Islet precursor cell (in vitro differentiated cells): ENCODE results near the gene PAFAH2.
A peak's percentile ranks its signal among the peaks of the same experiment; 100 is the strongest.
"Not testable (repeated sequence)": the region's sequence is repeated elsewhere in the genome, so short reads cannot be mapped to it uniquely, and the experiment has no call there.

ENCODE experiments used
- DNase-seq: peaks from one replicate; pipeline ENCODE4 v3.0.0-alpha.2; 2018

The PAFAH2 gene

DNA sequence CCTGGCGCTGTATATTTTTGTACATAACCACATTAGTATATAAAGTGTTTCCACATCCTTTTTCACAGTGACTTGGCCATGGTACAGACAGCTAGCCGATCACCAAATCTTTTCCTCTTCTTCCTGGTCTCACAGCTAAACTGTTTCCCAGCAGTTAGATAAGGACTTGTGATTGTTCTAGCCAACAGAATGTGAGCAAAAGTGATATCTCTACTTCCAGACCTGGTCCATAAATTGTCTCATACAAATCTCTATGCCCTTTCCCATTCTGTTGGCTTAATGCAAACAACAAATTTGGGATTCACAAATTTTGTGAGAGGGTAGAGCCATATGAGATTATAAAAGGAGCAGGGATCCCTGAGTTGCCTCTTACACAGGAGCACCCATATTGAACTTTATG lies 19.5 kb downstream of the PAFAH2 start:
- no peak for DNase-seq

DNA sequence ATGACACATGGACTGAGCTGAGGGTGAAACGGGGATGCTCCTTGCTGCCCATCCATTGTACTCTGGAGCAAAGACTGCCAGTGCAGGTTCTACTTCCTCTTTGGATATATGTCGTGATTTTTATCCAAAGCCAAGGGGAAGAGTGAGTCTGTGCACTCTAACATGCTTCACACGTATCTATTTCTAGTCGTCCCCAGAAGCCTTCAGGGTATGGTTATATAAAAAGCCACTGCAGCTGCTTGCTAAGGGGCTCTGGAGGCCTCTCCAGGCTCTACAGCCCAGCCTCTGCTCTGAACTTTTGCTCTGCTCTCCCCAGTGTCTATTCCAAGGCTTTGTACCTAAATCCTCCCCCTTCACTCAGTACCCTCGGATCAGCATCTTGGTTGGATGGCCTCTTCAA lies 20.1 kb downstream of the PAFAH2 start:
- no peak for DNase-seq

DNA sequence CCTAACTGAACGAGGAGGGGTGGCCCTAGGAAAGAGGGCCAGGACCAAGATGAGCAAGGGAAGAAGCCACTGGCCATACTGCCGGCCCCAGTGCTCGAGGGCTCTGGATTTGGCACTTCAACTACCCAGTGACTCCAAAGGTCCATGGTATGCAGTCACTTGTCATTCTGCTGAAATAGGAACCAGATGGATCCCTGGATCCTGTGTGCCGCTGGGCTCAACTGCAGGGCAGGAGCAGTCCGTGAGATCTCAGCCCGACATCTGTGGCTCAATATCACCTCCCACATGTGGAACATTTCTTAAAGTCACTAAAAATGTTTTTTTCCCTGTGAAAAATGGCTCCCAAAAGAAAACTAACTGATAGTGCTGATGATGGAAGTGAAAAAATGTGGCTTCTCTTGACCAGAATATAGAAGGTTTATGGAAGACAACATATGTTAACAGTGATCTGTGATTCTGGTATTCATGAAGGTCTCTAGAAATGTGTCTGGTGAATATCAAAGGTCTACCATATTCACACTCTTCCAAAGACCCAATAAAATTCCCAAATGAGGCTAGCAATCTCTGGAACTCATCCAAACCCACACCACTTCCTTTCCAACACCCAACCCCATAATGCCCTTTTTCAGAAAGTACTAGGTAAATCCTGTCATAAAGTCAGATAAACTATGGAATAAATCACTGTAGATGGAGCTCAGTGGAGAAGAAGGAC lies 24.1 kb downstream of the PAFAH2 start:
- DNase-seq = no peak

DNA sequence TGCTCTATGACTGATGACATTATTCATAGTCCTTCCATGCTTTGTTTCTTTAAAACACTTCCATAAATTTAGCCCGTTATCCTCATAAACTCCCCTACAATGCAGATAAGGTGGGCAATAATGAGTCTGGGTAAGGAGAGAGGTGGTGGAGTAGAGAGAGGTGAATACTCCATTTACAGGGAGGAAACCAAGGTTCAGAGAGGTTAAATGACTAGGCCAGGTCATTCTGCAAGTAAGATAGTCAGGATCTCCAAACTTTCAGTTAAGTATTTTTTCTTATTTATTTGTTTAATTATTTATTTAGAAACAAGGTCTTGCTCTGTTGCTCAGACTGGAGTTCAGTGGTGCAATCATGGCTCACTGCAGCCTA lies 26.1 kb downstream of the PAFAH2 start:
- no peak for DNase-seq

DNA sequence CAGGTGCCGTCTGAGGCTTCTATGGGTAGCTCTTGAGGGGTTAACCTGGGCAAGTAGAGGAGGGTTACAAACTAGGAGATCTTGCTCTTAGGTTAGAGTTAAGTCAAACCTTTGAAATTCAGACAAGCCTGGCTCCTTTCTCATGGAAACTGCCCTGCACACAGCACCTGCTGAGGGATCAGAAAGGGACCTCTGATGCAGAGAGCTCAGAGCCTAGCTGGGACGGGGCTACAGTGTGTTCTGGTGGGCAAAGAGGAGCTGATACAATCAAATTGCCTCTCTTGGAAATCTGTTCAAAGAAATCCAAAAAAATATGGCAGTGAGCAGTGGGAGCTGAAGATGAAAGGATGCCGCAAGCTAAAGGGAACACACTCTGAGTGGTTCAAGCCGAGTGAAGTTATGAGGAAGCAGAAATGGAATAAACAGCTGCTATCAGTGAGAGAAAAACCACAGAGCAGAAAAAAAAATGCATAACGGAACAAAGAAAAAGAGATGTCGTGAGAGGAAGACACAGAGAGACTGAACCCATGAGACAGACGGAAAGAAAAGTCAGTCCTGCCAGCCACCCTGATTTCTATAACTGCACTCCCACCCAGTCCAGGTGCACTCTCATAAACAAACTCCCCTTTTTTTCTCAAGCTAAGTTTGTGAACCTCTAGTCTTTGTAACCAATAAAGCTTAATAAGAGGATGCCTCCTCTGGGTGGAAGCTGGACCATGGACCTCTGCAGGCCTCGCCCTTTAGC lies 26.6 kb downstream of the PAFAH2 start:
- no peak for DNase-seq

DNA sequence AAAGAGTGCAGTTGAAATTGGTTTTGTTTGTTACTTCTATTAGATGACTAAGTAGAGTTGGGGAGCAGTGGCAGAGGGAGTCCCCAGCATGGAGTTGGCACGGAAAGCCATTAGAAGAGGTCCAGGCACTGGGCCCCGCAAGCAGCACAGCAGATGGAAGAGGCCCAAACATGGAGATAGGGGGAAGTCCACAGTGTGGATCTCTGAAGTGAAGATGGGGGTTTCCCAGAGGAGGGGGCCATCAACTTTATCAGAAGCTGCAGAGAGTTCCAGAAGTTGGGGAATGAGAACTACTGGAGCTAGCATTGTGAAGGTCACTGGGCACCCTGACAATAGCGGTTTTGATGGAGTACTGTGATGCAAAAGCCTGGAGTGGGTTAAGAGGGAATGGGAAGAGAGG lies 30.6 kb downstream of the PAFAH2 start:
- no peak for DNase-seq

DNA sequence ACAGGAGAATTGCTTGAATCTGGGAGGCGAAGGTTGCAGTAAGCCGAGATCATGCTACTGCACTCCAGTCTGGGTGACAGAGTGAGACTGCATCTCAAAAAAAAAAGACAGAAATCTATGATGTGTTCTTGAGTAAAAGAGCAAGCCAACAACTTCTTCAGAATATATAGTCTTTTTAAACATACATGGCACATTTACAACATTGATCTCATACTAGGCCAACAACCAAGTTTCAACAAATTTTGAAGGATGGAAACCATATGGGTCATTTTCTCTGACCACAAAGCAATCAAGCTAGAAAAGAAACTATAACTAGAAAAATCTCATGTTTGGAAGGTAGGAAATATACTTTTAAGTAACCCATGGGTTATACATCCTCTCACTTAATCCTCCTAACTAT lies 38.3 kb downstream of the PAFAH2 start:
- DNase-seq = no peak

DNA sequence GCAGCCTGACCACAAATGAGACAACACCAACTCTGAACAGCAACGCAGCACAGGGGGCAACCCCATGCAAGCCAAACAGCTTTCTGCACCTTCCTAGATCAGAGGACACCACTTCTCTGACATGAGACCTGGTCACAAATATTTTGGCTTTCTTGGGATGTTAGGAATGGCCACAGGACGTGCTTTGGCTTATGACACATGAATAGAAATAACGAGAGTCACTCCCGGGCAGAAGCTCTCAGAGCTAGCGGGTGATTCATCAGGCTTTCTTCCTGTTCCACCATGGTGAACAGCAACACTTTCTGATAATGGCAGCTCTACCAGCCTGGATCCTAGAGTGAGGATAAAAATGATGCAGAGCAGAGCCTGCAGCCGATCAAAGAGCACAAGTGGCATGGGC lies 39.4 kb downstream of the PAFAH2 start:
- DNase-seq = no peak

DNA sequence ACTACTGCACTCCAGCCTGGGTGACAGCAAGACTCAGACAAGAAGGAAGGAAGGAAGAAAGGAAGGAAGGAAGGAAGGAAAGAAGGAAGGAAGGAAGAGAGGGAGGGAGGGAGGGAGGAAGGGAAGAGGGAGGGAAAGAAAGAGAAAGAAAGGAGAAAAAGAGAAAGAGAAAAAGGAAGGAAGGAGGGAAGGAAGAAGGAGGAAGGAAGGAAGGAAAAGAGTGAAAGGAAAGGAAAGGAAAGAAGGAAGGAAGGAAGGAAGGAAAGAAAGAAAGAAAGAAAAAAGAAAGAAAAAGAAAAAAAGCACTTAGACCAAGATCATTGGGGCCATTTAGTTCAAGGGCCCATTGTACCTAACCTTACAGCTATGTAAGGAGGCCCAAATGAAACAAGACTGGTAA lies 42.3 kb downstream of the PAFAH2 start:
- no peak for DNase-seq

DNA sequence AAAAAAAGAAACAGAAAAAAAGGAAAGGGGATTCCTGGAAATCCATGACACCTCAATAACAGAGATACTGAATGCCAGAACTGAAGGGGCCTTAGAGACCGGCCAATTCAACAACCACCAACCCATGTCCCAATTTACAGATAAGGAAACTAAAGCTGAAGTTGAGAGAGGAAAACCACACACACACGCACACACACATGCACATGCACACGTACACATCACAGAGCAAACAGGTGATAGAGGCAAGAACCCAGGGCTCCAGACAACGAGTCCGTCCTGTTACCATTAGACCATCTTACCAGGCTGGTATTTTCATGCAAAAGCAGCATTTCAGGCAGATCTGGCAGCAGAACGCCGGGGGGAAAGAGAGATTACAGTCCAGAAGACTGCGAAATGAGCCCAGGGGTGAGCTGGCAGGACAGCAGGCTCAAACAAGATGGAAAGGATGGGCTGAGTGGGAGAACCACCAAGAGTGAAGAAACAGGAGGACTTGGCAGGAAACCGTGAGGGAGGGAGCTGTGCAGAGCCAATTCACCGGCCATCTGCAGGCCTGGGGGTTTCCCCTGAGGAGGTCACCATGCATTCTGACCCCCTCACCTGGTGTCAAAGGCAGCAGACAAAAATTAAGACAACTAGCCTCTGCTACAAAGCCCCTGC lies 43.5 kb downstream of the PAFAH2 start:
- DNase-seq = no peak

DNA sequence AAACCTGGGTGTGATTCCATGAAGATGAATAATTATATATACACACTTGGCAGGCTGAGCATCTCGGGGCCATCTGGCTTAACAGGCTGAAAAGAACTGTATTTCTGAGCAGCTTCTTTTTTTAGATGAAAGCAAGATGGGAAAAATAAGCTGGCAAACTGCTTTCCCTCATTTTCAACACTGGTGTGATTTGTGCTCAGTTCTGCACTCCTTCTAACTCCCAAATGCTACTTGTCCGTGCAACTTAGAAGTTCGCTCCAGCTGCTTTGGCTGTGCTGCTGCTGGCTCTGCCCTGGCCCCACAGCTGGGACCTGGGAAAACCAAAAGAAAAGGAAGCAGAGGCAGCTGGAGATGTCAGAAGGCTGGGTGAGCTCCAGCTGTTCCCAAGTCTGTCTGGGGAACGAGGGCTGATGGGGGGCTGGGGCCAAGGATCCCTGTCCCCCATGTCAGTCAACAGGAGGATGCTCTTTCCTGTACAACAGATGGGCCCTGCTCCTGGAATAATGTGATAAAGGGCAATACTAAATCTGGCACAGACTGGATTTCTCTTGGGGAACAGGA lies 44.9 kb downstream of the PAFAH2 start:
- no peak for DNase-seq

DNA sequence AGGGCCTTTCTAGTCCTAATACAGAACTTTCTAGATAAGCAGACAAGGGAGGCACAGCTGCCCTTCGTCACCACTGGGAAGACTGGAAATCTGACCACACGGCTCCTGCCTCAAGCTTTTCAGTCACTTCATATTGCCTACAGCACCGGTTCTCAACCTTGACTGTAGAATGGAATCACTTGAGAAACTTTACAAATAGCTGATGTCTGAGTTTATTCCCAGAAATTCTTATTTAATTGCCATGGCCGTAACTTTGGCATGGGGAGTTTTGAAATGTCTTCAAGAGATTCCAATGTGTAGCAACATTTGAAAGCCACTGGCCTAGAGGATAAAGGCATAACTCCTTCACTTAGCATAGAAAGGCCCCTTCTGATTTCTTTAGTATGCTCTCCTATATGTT lies 49.2 kb downstream of the PAFAH2 start:
- DNase-seq = no peak

DNA sequence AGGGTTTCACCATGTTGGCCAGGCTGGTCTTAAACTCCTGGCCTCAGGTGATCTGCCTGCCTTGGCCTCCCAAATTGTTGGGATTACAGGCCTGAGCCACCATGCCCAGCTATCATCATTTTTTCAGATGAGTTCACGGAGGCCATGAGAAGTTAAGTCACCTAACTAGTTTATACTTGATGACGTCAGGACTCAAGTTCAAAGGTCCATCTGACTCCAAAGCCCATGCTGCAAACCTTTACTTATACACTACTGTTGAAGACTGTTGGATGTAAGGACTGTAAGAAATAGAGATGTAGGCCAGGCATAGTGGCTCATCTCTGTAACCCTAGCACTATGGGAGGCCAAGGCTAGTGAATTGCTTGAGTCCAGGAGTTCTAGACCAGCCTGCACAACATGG lies 50.8 kb downstream of the PAFAH2 start:
- no peak for DNase-seq

DNA sequence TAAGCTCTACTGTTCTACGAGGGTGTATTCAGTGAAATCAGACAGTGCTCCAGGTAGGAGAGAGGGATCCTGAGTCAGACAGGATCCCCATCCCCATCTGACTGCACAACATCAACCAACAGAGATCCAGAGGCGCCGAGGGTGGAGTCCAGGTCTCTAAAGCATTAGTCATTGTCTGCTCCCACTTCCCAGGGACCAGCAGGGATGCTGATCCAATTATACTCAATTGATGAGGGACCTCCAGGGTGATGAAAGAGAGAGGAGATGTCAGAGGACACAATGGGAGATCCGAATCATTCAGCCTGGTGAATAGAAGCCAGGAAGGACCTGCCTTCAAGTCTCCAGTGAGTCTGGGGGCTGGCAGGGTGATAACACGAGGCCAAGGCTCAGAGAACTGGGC lies 52.1 kb downstream of the PAFAH2 start:
- DNase-seq = no peak

DNA sequence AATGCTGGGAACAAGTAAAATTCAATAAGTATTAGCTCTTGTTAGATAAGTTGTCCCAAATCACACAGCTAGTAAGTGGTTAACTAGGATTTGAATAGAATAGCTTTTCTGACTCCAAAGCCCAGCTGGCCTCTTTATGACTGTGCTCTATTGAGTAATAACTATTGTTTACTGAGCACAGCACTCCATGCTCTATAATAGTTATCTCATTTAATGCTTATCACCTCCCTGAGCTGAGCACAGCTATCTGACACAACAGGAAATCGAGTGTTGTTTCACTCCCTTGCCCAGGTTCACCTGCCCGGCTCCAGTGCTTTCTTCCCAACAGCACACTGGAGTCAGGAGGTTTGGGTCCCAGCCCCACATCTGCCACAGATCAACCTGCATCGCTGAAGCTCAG lies 52.9 kb downstream of the PAFAH2 start:
- DNase-seq = no peak

DNA sequence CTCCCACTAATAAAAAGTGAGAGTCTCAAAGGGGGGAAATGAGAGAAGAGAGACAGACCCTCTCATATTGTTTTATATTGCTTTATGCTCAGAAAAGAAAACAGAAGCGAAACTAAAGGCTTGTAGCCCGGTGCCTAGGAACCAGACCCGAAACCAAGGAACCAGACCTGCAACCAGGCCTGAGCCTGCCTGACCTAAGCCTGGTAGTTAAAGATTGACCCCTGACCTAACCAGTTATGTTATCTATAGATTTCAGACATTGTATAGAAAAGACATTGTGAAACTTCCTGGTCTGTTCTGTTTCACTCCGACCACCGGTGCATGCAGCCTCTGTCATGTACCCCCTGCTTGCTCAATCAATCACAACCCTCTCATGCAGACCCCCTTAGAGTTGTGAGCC lies 54.4 kb downstream of the PAFAH2 start:
- not testable (repeated sequence) for DNase-seq

DNA sequence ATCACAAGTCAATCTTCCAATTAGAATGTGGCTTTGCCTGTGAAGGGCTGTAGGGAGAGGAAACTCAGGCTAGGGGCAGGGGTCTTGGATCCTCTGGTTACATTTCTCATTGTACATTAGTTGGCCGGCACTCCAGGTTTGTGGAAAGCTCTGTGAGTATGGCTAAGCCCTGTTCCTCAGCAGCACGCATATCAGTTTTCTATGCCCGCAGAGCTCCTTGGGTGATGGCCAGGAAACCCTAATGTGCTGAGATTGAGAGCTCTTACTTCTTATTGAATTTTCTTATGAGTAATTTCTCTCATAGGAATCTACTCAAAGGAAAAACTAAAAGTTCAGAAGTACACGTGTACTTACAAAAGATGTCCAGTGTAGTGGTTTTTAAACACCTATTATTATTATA lies 60.9 kb downstream of the PAFAH2 start:
- no peak for DNase-seq

DNA sequence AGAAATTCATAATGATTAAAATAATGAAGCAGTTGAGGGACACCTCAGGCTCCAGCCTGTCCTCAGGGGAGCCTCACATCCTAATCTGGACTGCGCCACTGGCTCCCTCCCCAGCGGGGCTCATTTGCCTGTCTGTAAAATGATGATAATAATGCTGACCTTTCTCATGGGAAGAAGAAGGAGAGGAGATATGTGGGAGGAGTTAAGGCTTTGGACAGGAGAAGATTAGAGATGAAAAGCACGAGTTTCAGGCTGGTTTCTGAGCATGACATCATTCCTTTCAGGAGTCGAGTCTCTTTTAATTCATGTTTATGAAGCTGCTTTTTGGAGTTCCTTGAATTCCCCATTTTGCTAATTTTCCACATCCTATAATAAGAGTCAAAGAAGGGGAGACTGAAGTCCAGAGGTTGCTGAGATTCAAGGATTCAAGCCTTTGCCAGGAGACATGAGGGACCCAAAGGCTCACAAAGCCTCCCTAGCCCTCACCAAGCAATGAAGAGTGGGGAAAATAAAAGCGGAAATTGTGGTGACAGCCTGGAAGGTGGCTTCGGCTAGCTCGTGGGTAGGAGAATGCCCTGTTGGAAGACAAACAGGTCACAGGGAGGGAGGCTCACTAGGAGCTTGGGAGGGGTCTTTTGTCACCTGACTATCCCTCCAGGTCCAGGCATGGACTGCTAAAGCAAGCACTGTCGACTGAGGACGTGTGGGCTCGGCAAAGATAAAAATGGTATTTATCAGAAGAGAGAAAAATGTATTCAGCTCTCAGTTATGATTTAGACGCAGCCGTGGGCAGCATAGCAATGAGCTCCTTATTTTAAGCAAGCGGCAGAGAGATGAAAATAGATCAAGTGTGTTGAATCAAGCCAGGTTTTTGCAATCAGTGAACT lies 64.1 kb downstream of the PAFAH2 start:
- DNase-seq = no peak

DNA sequence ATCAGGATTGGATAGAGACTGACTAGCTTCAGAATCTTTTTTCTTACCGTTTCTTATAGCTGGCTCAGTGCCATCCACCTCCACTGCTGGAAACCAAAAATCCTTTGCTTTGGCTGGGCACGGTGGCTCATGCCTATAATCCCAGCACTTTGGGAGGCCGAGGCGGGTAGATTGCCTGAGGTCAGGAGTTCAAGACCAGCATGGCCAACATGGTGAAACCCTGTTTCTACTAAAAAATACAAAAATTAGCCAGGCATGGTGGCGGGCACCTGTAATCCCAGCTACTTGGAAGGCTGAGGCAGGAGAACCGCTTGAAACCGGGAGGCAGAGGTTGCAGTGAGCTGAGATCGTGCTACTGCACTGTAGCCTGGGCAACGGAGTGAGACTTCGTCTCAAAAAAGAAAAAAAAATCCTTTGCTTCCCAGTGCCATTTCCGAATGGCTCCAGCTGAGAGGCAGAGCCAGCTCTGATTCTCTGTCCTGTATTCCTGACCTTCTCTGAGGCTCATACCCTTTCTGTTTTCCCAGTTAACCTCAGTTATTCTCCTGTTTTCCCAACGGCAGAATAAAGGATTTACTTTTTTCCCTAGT lies 65.0 kb downstream of the PAFAH2 start:
- not testable (repeated sequence) for DNase-seq

DNA sequence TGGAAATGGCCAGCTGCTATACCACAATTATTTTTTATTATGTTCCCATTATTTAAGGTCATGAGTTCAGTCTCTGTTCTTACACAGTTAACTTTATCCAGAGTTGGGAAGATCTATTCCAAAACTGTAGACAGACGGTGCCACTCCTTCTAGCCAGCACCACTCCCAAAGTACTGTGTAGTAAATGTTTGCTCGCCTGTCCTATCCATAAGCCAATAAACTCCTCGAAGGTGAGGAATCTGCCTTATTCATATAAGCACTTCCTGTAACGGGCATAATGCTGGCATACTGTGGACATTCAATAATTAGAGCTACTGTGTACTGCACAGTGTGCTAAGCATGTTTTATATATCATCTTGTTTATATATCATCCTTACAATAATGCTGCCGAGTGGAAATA lies 65.5 kb downstream of the PAFAH2 start:
- DNase-seq = no peak

DNA sequence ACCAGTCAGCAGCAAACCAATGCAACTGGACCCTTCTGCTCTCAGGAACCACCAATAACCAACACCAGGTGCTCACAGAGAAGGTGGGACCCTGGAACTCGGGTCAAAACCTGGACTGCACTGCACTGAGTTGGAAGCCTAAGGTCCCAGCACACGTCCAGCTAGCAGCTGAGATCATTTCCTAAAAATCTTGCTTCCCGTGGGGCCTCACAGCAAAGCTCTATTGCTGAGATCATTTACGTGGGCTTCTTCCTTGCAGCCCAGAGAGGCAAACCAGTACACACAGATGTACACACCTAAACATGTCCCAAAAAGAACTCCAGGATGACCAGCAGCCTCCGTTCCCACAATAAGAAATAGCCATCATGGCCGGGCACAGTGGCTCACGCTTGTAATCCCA lies 68.8 kb downstream of the PAFAH2 start:
- no peak for DNase-seq

DNA sequence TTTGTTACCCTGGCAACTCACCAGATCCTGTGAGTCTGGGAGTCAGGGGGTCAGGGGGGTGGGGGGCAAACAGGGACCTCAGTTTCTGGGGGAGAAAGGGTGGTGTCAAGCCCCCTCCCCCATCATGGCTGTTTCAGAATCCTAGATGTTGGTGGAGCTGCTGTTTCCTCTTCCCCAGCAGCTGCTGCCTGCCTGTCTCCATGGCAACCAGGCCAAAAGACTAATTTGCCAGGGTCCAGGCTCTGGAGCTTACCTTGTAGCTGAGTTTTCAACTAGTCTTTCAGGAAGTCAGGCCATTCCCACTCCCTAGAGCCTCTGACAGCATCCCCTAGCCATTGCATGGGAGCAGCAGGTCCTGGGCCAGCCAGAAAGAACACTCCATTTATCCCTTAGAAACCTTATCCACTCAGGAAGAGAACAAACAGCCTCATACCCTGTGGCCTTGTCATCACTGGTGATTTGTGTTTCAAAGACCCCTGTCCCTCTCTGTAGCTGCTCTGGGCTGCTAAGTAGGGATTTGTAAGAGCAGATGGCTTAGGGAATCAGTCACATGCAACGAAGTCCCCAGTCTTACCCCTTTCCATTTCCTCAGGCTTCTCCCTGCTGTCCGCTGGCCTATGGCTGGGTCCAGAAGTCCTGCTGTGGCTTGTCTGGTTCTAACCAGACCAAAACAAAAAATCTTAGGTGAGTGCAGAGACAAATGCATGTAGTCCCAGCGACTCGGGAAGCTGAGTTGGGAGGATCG lies 70.2 kb downstream of the PAFAH2 start:
- DNase-seq = peak; percentile 78
